ENCODE data around the gene ROR1.

The ROR1 gene

GRCh38 chr1:63789856-63790605, 16.2 kb downstream of the ROR1 start:
- H3K9me3 ChIP-seq (replicated peaks; ENCODE audit: insufficient read depth, low read length): no peaks in the 10 kb centered on the region
- DNase-seq: no peak
- H3K79me2 ChIP-seq (ENCODE audit: low read length): no peaks in the 10 kb centered on the region
- TF ChIP-seq EZH2 (optimal IDR thresholded peaks at IDR 0.05; ENCODE audit: low read depth, low read length): no peak
- TF ChIP-seq EZH2phosphoT487 (IDR thresholded peaks at IDR 0.05; ENCODE audit: low read length): no peak
- TF ChIP-seq, protein P1, sequence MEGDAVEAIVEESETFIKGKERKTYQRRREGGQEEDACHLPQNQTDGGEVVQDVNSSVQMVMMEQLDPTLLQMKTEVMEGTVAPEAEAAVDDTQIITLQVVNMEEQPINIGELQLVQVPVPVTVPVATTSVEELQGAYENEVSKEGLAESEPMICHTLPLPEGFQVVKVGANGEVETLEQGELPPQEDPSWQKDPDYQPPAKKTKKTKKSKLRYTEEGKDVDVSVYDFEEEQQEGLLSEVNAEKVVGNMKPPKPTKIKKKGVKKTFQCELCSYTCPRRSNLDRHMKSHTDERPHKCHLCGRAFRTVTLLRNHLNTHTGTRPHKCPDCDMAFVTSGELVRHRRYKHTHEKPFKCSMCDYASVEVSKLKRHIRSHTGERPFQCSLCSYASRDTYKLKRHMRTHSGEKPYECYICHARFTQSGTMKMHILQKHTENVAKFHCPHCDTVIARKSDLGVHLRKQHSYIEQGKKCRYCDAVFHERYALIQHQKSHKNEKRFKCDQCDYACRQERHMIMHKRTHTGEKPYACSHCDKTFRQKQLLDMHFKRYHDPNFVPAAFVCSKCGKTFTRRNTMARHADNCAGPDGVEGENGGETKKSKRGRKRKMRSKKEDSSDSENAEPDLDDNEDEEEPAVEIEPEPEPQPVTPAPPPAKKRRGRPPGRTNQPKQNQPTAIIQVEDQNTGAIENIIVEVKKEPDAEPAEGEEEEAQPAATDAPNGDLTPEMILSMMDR (IDR thresholded peaks at IDR 0.05; ENCODE audit: low read length): no peak
- no peaks in the 10 kb centered on the region for H3K36me3 ChIP-seq (replicated peaks; ENCODE audit: insufficient read depth, low read length)
- no peaks in the 10 kb centered on the region for H4K20me1 ChIP-seq (ENCODE audit: insufficient read depth, low read length)
- no peak overlapping the region for H3K27ac ChIP-seq (ENCODE audit: low read length)
- no peak overlapping the region for H3K4me2 ChIP-seq (ENCODE audit: low read depth, low read length)
- H3K27me3 ChIP-seq (replicated peaks; ENCODE audit: insufficient read depth, low read length): no peaks in the 10 kb centered on the region
- no peaks in the 10 kb centered on the region for H3K9me2 ChIP-seq (replicated peaks; ENCODE audit: insufficient read depth, low read length)
- H3K9ac ChIP-seq (ENCODE audit: low read length): no peak overlapping the region
- no peaks in the 10 kb centered on the region for H3K4me1 ChIP-seq (ENCODE audit: low read length)
- H3K4me3 ChIP-seq (ENCODE audit: low read length): no peak overlapping the region
- H2AFZ ChIP-seq (ENCODE audit: low read length): no peak overlapping the region
- no peaks in the 10 kb centered on the region for H3F3A ChIP-seq (ENCODE audit: insufficient read depth, low read length)

GRCh38 chr1:63790989-63791388, 17.2 kb downstream of the ROR1 start:
- Histone ChIP-seq H3K4me2 (ENCODE audit: low read depth, low read length) (no peak overlapping the region), H3F3A (ENCODE audit: insufficient read depth, low read length) (no peaks in the 10 kb centered on the region), H3K36me3 (replicated peaks; ENCODE audit: insufficient read depth, low read length) (no peaks in the 10 kb centered on the region), H3K27ac (ENCODE audit: low read length) (no peak overlapping the region), H2AFZ (ENCODE audit: low read length) (no peak overlapping the region), H3K27me3 (replicated peaks; ENCODE audit: insufficient read depth, low read length) (no peaks in the 10 kb centered on the region), H3K9me2 (replicated peaks; ENCODE audit: insufficient read depth, low read length) (no peaks in the 10 kb centered on the region), H3K4me3 (ENCODE audit: low read length) (no peak overlapping the region), H3K9me3 (replicated peaks; ENCODE audit: insufficient read depth, low read length) (no peaks in the 10 kb centered on the region), H4K20me1 (ENCODE audit: insufficient read depth, low read length) (no peaks in the 10 kb centered on the region), H3K4me1 (ENCODE audit: low read length) (no peaks in the 10 kb centered on the region), H3K79me2 (ENCODE audit: low read length) (no peaks in the 10 kb centered on the region), H3K9ac (ENCODE audit: low read length) (no peak overlapping the region)
- no peak for TF ChIP-seq EZH2 (optimal IDR thresholded peaks at IDR 0.05; ENCODE audit: low read depth, low read length)
- no peak for TF ChIP-seq EZH2phosphoT487 (IDR thresholded peaks at IDR 0.05; ENCODE audit: low read length)
- TF ChIP-seq, protein P1 (IDR thresholded peaks at IDR 0.05; ENCODE audit: low read length): no peak
- no peak for DNase-seq

GRCh38 chr1:63792152-63792551, 18.3 kb downstream of the ROR1 start:
- no peak overlapping the region for H3K9ac ChIP-seq (ENCODE audit: low read length)
- no peaks in the 10 kb centered on the region for H3K9me2 ChIP-seq (replicated peaks; ENCODE audit: insufficient read depth, low read length)
- no peaks in the 10 kb centered on the region for H3K79me2 ChIP-seq (ENCODE audit: low read length)
- H3K4me1 ChIP-seq (ENCODE audit: low read length): no peaks in the 10 kb centered on the region
- H3K9me3 ChIP-seq (replicated peaks; ENCODE audit: insufficient read depth, low read length): no peaks in the 10 kb centered on the region
- no peaks in the 10 kb centered on the region for H3K27me3 ChIP-seq (replicated peaks; ENCODE audit: insufficient read depth, low read length)
- no peaks in the 10 kb centered on the region for H3F3A ChIP-seq (ENCODE audit: insufficient read depth, low read length)
- H3K4me3 ChIP-seq (ENCODE audit: low read length): no peak overlapping the region
- DNase-seq: no peak
- H3K36me3 ChIP-seq (replicated peaks; ENCODE audit: insufficient read depth, low read length): no peaks in the 10 kb centered on the region
- no peak overlapping the region for H3K27ac ChIP-seq (ENCODE audit: low read length)
- no peak overlapping the region for H3K4me2 ChIP-seq (ENCODE audit: low read depth, low read length)
- TF ChIP-seq EZH2phosphoT487 (IDR thresholded peaks at IDR 0.05; ENCODE audit: low read length) (no peak), EZH2 (optimal IDR thresholded peaks at IDR 0.05; ENCODE audit: low read depth, low read length) (no peak)
- TF ChIP-seq, protein P1 (IDR thresholded peaks at IDR 0.05; ENCODE audit: low read length): no peak
- no peaks in the 10 kb centered on the region for H4K20me1 ChIP-seq (ENCODE audit: insufficient read depth, low read length)
- H2AFZ ChIP-seq (ENCODE audit: low read length): no peak overlapping the region
